Activated T-cell treated with anti-CD3 and anti-CD28 coated beads, Interleukin-2, amount 50 U/mL, for 24 hours (primary cell): ENCODE results near the gene TMPRSS4.
A peak's percentile ranks its signal among the peaks of the same experiment; 100 is the strongest.

Source experiments
- DNase-seq: peaks from one replicate; pipeline ENCODE4 v3.0.0-alpha.2; 2020
- H3K27ac Mint-ChIP-seq: 2 replicates; pipeline ENCODE4 v1.8.0; 2020; ENCODE audit warnings: mild to moderate bottlenecking, mixed read lengths
- H3K27me3 Mint-ChIP-seq: 2 replicates; pipeline ENCODE4 v1.8.0; 2020; ENCODE audit warnings: mixed read lengths
- H3K36me3 Mint-ChIP-seq: 2 replicates; pipeline ENCODE4 v1.8.0; 2020; ENCODE audit warnings: low read depth, mixed read lengths
- H3K4me1 Mint-ChIP-seq: 2 replicates; pipeline ENCODE4 v1.8.0; 2020; ENCODE audit warnings: low read depth, mixed read lengths
- H3K4me3 Mint-ChIP-seq: 2 replicates; pipeline ENCODE4 v1.8.0; 2020; ENCODE audit warnings: mild to moderate bottlenecking, moderate library complexity, mixed read lengths
- H3K9me3 Mint-ChIP-seq: 2 replicates; pipeline ENCODE4 v1.8.0; 2020; ENCODE audit warnings: mixed read lengths

Gene TMPRSS4

DNA sequence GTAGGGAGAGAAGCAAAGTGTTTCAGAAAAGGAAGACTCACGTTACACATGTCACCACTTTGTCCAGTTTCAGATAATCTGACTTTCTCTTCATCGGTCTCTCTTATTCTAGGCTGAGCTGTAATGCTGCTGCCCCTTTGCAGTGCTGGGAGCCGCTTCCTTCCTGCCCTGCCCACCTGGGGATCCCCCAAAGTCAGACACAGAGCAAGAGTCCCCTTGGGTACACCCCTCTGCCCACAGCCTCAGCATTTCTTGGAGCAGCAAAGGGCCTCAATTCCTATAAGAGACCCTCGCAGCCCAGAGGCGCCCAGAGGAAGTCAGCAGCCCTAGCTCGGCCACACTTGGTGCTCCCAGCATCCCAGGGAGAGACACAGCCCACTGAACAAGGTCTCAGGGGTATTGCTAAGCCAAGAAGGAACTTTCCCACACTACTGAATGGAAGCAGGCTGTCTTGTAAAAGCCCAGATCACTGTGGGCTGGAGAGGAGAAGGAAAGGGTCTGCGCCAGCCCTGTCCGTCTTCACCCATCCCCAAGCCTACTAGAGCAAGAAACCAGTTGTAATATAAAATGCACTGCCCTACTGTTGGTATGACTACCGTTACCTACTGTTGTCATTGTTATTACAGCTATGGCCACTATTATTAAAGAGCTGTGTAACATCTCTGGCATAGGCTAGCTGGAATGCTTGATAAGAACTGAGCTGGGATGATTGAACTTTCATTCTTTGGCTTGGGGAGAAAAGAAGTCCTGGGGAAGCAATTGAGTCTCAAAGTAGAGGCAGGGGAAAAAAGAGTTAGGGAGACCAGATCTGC, 41.1 kb downstream of the TMPRSS4 start:
- Mint-ChIP-seq H3K4me1 (peaks cover 16% of the 10 kb centered on the region), H3K27me3 (peaks cover 2% of the 10 kb centered on the region), H3K9me3 (no peaks in the 10 kb centered on the region), H3K36me3 (no peaks in the 10 kb centered on the region), H3K27ac (peak overlapping the region; percentile 58), H3K4me3 (no peak overlapping the region)
- peak; percentile 39 for DNase-seq

DNA sequence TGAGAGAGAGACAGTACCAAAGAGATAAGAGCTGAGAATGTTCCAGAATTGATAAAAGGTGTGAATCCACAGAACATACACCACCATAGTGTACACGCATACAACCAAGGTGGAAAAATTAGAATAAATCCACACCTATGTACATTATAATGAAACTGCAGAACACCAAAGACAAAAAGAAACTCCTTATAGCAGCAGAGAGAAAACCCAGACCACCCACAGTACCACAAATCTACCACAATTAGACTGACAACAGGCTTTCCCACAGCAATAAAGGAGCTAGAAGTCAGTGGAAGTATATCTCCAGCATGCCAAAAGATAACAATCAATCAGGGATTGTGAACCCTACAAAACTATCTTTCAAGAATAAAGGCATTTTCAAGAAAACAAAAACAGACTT, 43.9 kb downstream of the TMPRSS4 start:
- H3K27me3 Mint-ChIP-seq = peaks cover 2% of the 10 kb centered on the region
- no peaks in the 10 kb centered on the region for H3K9me3 Mint-ChIP-seq
- H3K4me3 Mint-ChIP-seq = no peak overlapping the region
- H3K27ac Mint-ChIP-seq = no peak overlapping the region
- H3K4me1 Mint-ChIP-seq = peaks cover 12% of the 10 kb centered on the region
- DNase-seq = no peak
- H3K36me3 Mint-ChIP-seq = no peaks in the 10 kb centered on the region

DNA sequence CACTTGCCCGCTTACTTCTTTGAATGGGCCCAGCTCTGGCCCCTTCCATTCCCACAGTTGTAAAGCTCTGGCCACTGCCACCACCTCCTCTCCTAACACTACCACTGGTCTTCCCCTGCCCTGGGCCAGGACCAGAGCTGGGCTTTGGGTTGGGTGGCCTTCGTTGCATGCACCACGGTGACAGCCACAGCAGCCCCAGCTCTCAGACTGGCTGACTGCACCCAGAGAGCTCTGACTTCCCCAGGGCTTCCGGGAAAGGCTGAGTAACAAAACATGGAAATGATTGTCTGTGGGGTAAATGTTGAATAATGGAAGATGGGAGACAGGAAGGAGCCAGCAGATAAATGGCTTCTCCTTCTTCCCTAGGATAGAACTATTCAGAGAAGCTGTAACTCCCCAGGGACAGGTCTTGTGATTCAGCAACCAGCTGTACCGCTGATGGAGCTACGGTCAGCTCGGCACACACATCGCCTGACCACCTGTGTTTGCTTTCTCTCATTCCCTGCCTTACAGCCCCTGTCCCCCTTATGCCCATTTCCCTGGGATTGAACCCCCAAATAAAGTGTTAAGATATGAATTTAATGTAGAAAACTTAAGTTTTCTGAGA, 48.2 kb downstream of the TMPRSS4 start:
- no peak overlapping the region for H3K4me3 Mint-ChIP-seq
- no peaks in the 10 kb centered on the region for H3K9me3 Mint-ChIP-seq
- no peaks in the 10 kb centered on the region for H3K27me3 Mint-ChIP-seq
- no peaks in the 10 kb centered on the region for H3K36me3 Mint-ChIP-seq
- no peak overlapping the region for H3K27ac Mint-ChIP-seq
- no peak for DNase-seq
- no peaks in the 10 kb centered on the region for H3K4me1 Mint-ChIP-seq

DNA sequence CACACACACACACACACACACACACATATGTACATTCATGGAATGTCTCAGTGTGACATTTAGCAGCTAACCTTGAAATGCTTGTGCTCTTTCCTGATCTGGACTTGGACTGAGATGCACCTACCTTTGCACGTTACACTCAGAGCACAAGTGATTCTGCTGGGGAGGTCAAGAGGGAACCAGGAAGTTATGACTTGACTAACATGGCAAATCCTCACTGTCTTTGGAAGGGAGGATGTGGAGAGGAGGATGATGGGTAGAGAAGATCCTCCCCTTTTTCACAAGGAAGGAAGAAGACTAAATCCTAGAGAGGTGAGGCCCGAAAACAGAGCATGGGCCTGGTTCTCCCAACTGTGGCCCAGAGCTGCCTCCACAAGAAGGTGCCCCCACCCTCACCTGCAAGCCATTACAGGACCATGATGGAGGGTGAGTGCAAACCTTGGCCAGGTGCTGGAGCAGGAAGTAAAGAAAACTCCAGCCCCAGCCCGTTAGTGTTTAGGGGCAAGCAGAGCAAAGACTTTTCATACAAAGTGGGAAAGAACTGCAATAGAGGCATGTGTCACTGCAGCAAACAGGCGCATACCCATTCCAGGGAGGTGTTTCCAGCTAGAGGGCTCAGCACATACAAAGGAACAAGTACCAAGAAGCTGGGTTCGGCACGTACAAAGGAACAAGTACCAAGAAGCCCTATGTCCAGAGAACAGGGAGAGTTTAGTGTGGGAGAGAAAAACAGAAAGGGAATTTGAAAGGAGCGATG, 49.4 kb downstream of the TMPRSS4 start:
- no peaks in the 10 kb centered on the region for H3K27me3 Mint-ChIP-seq
- H3K4me1 Mint-ChIP-seq = no peaks in the 10 kb centered on the region
- no peak overlapping the region for H3K4me3 Mint-ChIP-seq
- H3K9me3 Mint-ChIP-seq = no peaks in the 10 kb centered on the region
- DNase-seq = no peak
- no peak overlapping the region for H3K27ac Mint-ChIP-seq
- no peaks in the 10 kb centered on the region for H3K36me3 Mint-ChIP-seq

DNA sequence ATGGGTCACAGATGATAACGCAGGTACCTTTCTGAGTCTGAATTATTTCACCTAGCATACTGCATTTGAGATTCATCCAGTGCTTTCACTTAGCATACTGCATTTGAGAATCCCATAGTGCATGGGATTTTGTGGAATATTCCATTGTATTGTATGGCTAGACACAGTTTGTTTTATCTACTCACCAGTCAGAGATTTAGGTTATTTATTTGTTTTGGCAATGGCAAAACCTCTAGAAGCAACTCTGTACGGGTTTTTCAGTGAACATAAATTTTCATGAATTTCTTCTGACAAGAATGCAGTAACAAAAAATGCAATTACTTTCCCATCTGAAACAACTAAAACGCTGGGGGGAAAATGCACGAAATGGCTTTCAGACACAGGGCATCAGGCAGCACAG, 51.4 kb downstream of the TMPRSS4 start:
- H3K27me3 Mint-ChIP-seq = no peaks in the 10 kb centered on the region
- H3K4me1 Mint-ChIP-seq = no peaks in the 10 kb centered on the region
- no peaks in the 10 kb centered on the region for H3K36me3 Mint-ChIP-seq
- no peak for DNase-seq
- H3K27ac Mint-ChIP-seq = no peak overlapping the region
- no peak overlapping the region for H3K4me3 Mint-ChIP-seq
- H3K9me3 Mint-ChIP-seq = no peaks in the 10 kb centered on the region

DNA sequence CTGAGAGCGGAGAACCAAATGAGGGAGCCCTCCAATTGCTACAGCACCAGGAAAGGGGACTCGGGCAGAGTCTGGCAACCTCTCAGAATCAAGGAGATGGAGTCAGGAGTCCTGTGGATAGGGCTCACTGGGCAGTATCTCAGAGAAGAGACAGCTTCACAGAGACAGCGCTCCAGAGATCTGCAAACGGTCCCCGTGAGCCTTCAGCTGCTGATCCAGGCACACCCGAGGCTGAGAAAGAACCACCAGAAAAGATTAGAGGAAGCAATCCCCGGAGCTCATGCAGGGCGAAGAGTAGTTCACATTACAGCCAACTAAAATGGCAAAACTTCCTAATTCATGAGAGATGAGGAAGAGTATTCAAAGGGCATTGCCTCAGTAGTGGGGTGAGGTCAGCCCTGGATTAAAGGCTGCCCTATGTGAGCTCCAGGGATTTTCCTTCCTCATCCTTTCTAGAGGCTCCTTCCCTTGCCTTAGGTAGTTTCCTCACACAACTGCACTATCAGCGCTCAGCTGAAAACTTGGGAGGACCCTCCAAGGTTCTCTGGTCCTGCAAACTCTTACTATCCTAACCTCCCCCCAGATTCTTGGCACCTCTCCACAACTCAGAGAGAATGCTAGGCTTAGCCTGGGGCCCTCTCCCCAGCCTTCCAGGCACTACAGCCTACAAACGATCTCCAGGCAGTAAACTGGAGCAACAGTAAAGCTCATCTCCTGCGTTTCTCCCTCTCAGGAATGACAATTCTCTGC, 52.0 kb downstream of the TMPRSS4 start:
- no peak for DNase-seq
- H3K27me3 Mint-ChIP-seq = no peaks in the 10 kb centered on the region
- H3K4me1 Mint-ChIP-seq = no peaks in the 10 kb centered on the region
- H3K27ac Mint-ChIP-seq = no peak overlapping the region
- H3K4me3 Mint-ChIP-seq = no peak overlapping the region
- H3K36me3 Mint-ChIP-seq = no peaks in the 10 kb centered on the region
- H3K9me3 Mint-ChIP-seq = no peaks in the 10 kb centered on the region

DNA sequence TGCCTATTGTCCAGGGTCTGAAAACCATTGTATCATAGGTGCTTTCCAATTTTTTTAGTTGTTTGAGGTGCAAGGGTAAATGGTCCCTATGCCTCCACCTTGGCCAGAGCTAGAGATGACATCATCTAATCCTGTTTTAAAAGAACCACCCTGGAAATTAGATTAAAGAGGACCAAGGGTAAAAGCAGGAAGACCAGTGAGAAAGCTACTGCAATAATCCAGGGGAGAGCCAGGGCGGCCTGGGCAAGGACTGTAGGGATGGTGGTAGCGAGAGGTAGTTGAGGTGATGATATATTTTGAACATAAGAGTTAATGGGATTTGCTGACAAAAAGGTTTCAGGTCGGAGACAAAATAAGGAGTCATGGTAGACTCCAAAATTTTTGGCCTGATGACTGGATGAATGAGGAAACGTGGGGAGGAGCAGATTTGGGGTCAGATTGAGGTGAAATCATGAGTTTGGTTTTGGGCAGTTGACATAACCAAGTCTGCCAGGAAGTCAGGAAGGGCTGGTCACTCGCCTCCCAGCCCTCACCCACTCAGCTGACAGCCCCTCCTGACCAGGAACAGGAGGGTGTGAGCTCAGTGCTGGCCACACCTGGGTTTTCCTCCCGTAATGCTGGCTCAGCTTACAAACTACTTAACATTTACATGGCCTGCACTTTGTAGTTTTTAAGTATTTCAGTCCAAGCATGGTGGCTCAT, 52.7 kb downstream of the TMPRSS4 start:
- H3K27ac Mint-ChIP-seq = no peak overlapping the region
- H3K27me3 Mint-ChIP-seq = no peaks in the 10 kb centered on the region
- H3K4me1 Mint-ChIP-seq = no peaks in the 10 kb centered on the region
- no peak overlapping the region for H3K4me3 Mint-ChIP-seq
- H3K9me3 Mint-ChIP-seq = no peaks in the 10 kb centered on the region
- no peaks in the 10 kb centered on the region for H3K36me3 Mint-ChIP-seq
- no peak for DNase-seq

DNA sequence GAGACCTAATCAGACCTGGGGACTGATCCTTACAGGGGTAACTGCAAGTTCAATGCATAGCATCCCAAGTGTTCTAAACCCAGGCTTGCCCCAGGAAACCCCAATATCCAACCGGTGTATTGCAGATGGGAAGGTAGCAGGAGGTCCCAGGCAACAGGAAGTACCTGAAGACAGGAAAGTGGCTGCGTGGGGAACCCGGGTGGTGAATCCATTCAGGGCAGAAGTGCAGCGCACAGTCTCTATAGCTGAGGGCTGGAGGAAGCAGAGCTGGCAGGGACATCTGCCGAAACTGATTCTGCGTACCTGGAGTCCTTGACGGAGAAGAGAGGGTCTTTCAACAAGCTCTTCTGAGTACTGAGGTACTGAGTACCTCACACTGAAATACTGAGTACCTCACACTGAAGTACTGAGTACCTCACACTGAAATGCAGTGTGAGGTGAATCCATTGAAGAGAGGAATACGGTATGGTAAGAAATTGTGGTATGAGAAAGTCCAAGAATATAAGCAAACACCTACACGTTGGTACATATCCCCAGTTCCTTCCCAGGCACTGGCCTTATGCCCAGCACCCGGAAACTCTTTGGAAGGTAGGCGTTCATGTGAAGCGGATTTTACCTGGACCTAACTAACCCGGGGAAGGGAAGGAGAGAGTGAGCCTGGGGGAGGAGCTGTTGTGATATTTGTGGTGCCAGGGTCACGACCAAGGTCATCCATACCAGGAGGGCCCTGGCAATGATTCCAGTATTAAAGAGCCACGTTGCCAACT, 55.7 kb downstream of the TMPRSS4 start:
- no peak overlapping the region for H3K4me3 Mint-ChIP-seq
- H3K4me1 Mint-ChIP-seq = no peaks in the 10 kb centered on the region
- H3K9me3 Mint-ChIP-seq = no peaks in the 10 kb centered on the region
- no peaks in the 10 kb centered on the region for H3K36me3 Mint-ChIP-seq
- H3K27ac Mint-ChIP-seq = no peak overlapping the region
- DNase-seq = no peak
- H3K27me3 Mint-ChIP-seq = peaks cover 10% of the 10 kb centered on the region

DNA sequence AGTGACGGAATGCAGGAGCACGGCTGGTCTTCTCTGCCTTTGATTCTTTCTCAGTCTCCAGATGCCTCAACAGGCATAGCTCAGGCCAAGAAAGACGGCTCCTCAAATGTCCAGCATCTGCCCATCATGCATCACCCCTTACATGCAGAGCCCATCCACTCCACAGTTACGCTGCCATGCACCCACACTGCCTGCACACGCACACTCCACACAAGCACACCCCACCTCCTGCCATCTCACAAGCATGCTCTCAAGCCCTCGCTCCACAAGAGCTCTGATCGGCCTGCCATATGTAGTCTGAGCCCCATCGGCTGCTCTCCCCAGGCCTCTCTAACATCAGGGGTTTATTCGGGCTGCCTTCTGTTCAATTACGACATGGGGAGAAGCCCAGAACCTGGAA, 56.9 kb downstream of the TMPRSS4 start:
- H3K4me3 Mint-ChIP-seq = no peak overlapping the region
- no peak for DNase-seq
- peaks cover 10% of the 10 kb centered on the region for H3K27me3 Mint-ChIP-seq
- no peaks in the 10 kb centered on the region for H3K9me3 Mint-ChIP-seq
- no peak overlapping the region for H3K27ac Mint-ChIP-seq
- H3K4me1 Mint-ChIP-seq = no peaks in the 10 kb centered on the region
- H3K36me3 Mint-ChIP-seq = no peaks in the 10 kb centered on the region

DNA sequence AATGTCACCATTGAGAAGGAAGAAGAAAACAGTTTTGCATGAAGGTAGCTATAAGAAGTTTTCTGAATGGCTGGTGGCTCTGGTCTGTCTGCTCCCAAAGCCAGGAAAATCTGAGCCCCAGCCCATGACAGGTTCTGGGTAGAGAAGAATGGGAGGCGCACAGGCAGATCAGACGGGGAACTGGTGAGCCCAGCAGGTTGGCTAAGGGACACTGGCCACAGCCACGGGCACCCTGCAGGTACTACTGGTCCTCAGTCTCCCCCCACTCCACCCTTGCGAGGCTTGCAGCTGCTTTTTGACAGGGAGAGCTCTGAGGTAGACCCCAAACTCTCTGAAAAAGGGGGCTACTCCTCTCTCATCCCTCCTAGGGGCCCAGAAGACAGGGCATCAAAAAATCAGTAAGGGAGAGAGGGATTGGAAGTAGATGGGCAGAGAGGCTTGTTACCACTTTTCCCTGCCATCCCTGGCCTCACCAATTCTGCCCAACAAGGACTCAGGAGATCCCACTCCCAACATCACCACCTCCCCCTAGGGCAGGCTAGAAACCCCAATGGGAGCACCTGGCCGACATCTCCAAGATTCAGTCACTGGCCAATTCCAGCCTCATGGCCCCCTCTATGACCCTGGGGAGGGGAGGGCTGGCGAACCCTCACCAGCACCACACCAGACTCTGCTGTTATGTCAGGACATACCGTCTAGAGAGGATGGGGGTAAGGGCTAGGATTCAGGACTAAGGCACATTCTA, 58.3 kb downstream of the TMPRSS4 start:
- H3K4me3 Mint-ChIP-seq = no peak overlapping the region
- no peaks in the 10 kb centered on the region for H3K36me3 Mint-ChIP-seq
- H3K27me3 Mint-ChIP-seq = peaks cover 21% of the 10 kb centered on the region
- no peak overlapping the region for H3K27ac Mint-ChIP-seq
- DNase-seq = no peak
- H3K4me1 Mint-ChIP-seq = peaks cover 2% of the 10 kb centered on the region
- H3K9me3 Mint-ChIP-seq = no peaks in the 10 kb centered on the region

DNA sequence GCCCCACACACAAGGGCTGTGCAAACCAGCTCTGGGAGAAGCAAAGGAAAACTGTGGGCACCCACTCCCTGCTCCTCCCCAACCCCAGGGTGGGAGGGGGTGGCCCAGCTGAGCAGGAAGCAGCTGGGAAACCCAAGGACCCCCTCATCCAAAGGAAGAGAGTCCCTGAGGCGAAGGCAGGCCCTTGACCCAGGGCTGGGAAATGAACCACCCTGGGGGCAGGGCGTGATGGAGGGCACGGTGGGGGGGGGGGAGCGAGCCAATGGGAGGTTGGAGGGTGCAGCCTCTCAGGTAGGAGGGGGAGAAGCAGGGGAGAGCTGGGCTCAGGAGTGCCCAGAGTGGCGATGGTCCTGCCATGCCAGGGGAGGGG, 58.9 kb downstream of the TMPRSS4 start:
- Mint-ChIP-seq H3K4me3 (no peak overlapping the region), H3K9me3 (no peaks in the 10 kb centered on the region), H3K36me3 (no peaks in the 10 kb centered on the region), H3K27me3 (peaks cover 26% of the 10 kb centered on the region), H3K27ac (no peak overlapping the region), H3K4me1 (peaks cover 2% of the 10 kb centered on the region)
- DNase-seq = no peak

DNA sequence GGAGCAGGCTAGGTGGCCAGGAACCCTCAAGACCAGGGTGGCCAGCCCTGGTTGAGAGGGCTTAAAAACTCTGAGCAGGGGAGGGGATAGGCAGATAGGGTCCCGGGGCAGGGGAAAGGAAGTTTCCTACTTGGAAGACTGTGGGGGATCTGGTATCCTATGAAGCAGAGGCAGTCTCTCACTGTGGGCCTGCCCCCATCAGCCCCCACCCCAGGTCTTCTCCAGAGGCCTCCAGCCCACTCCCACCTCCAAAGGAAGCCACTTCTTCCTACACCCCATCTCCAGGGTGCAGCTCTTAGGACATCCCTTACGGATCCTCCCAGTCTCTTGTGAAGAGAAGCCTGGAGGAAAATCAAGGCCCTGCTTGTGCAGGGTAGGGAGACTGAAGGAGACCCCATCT, 59.5 kb downstream of the TMPRSS4 start:
- Mint-ChIP-seq H3K27me3 (peaks cover 28% of the 10 kb centered on the region), H3K9me3 (no peaks in the 10 kb centered on the region), H3K27ac (no peak overlapping the region), H3K4me1 (peaks cover 2% of the 10 kb centered on the region), H3K4me3 (no peak overlapping the region), H3K36me3 (no peaks in the 10 kb centered on the region)
- no peak for DNase-seq

DNA sequence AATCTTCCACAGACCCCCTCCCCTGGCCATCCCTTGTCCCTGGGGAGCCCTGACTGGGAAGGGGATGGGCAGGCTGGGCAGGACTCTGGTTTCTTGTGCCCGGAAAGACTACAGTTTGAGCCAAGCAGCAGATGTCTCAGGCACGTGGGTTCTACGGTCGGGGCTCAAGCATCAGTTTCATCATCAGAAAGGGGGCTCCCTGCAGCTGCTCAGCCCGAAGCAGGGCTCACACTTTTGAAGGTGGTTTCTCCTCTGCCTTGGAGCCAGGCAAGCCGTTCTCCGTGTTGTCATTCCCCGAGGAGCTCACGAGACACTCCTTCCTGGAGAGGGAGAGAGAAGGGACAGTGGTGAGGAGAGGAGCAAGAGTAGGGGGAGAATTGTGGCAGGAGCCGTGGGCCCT, 59.9 kb downstream of the TMPRSS4 start:
- H3K27me3 Mint-ChIP-seq = peaks cover 31% of the 10 kb centered on the region
- no peaks in the 10 kb centered on the region for H3K36me3 Mint-ChIP-seq

More for the DNA sequence above, 59.9 kb downstream of the TMPRSS4 start:
- Mint-ChIP-seq H3K4me3 (no peak overlapping the region), H3K9me3 (no peaks in the 10 kb centered on the region), H3K27ac (no peak overlapping the region), H3K4me1 (peaks cover 2% of the 10 kb centered on the region)
- DNase-seq = no peak
